Osteoblast (primary cell): ENCODE data around the gene ZBED2. TPM values are rescaled to one million over a fixed set of nuclear protein-coding genes. Genes with fewer than 3 reads are reported as not detected.

ENCODE experiments used
- DNase-seq: peaks from one replicate; pipeline ENCODE4 v3.0.0; 2011; ENCODE audit warnings: low spot score, mixed read lengths; ENCODE audit not compliant: insufficient read length; ENCODE audit errors: missing footprints
- H2AFZ ChIP-seq: 2 replicates; pipeline ENCODE4 v1.6.0; 2011; ENCODE audit warnings: mild to moderate bottlenecking, low read length
- H3K27ac ChIP-seq: 2 replicates; pipeline ENCODE4 v1.5.1; 2011; ENCODE audit warnings: mild to moderate bottlenecking, low read depth, low read length, moderate library complexity
- H3K27me3 ChIP-seq: 2 replicates; pipeline ENCODE4 v1.6.0; 2012; ENCODE audit warnings: mild to moderate bottlenecking, control low read depth, inconsistent platforms, low read length, moderate library complexity; ENCODE audit not compliant: insufficient read depth
- H3K36me3 ChIP-seq: 2 replicates; pipeline ENCODE4 v1.5.1; 2011; ENCODE audit warnings: mild to moderate bottlenecking, low read length, control low read depth, moderate library complexity; ENCODE audit not compliant: insufficient read depth
- H3K4me1 ChIP-seq: 2 replicates; pipeline ENCODE4 v1.5.1; 2011; ENCODE audit warnings: mild to moderate bottlenecking, low read length, control low read depth, moderate library complexity; ENCODE audit not compliant: insufficient read depth
- H3K4me2 ChIP-seq: 2 replicates; pipeline ENCODE4 v1.6.0; 2011; ENCODE audit warnings: mild to moderate bottlenecking, low read length; ENCODE audit not compliant: insufficient read depth
- H3K4me3 ChIP-seq: fragments of 200-600 bp; sonication (generic); 3 replicates; pipeline ENCODE4 v1.5.1; 2012; ENCODE audit warnings: mild to moderate bottlenecking, low read length, inconsistent platforms; ENCODE audit not compliant: insufficient read depth
- H3K79me2 ChIP-seq: 2 replicates; pipeline ENCODE4 v1.6.0; 2012; ENCODE audit warnings: mild to moderate bottlenecking, low read length, control low read depth, inconsistent platforms; ENCODE audit not compliant: insufficient read depth
- H3K9me3 ChIP-seq: 2 replicates; pipeline ENCODE4 v1.5.1; 2011; ENCODE audit warnings: low read depth, low read length, control low read depth
- H4K20me1 ChIP-seq: 2 replicates; pipeline ENCODE4 v1.6.0; 2012; ENCODE audit warnings: mild to moderate bottlenecking, low read length, control low read depth; ENCODE audit not compliant: insufficient read depth
- CTCF ChIP-seq: IDR thresholded peaks from 2 replicates; pipeline ENCODE4 v1.5.1; 2011; ENCODE audit warnings: mild to moderate bottlenecking, low read depth, low read length, moderate library complexity; ENCODE audit errors: extremely low read depth
- total RNA-seq: library from RNA; depleted of rRNA; stranded (reverse); fragments of >200 nt; gene quantifications from 2 replicates; pipeline ENCODE4 v1.2.3, GENCODE V29; 2012

ZBED2 gene
- total RNA-seq, 1 donor = under 0.01 TPM

DNA sequence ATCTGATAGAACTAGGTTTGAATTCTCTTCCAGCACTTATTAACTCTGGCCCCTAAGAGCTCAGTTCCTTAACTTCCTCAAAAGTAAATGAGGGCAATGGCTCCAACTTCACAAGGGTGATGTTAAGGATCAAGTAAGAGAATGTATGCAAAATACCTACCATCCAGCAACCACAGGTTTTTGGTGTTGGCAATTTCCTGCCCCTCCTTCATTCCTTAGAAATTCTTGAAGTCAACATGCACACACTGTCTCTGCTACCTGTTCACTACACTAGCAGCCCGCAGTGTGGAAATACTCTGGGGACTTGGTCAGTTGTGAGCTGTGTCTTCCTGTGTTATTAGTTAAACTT is 5.0 kb downstream of the ZBED2 start:
- H4K20me1 ChIP-seq = no peaks in the 10 kb centered on the region
- H3K27me3 ChIP-seq = no peaks in the 10 kb centered on the region
- H3K4me1 ChIP-seq = peaks cover 59% of the 10 kb centered on the region
- H3K79me2 ChIP-seq = no peaks in the 10 kb centered on the region
- no peak for TF ChIP-seq CTCF
- H2AFZ ChIP-seq = no peak overlapping the region
- H3K27ac ChIP-seq = no peak overlapping the region
- no peaks in the 10 kb centered on the region for H3K9me3 ChIP-seq
- H3K4me2 ChIP-seq = no peak overlapping the region
- no peak overlapping the region for H3K4me3 ChIP-seq
- no peaks in the 10 kb centered on the region for H3K36me3 ChIP-seq
- no peak for DNase-seq

GRCh38 chr3:111589303-111590142 is 5.6 kb downstream of the ZBED2 start:
- Histone ChIP-seq H4K20me1 (no peaks in the 10 kb centered on the region), H3K9me3 (no peaks in the 10 kb centered on the region), H3K27ac (peak overlapping the region; percentile 4), H3K36me3 (no peaks in the 10 kb centered on the region), H3K79me2 (no peaks in the 10 kb centered on the region), H3K4me3 (no peak overlapping the region), H2AFZ (no peak overlapping the region), H3K4me2 (no peak overlapping the region), H3K27me3 (no peaks in the 10 kb centered on the region), H3K4me1 (peaks cover 57% of the 10 kb centered on the region)
- TF ChIP-seq CTCF = no peak
- DNase-seq = no peak

DNA sequence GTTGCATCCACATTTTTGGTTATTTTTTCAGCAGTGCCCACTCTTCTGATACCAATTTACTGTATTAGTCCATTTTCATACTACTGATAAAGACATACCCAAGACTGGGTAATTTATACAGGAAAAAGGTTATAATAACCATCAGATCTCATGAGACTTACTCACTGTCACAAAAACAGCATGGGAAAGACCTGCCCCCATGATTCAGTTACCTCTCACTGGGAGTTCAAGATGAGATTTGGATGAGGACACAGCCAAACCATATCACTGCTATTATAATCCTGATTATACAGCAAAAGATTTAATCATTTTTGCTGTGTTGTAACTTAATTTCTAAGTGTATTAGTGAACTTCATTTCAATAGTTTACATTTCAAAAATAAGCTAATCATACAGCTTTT is 6.6 kb downstream of the ZBED2 start:
- TF ChIP-seq CTCF = no peak
- no peaks in the 10 kb centered on the region for H3K36me3 ChIP-seq
- H3K4me1 ChIP-seq = peaks cover 56% of the 10 kb centered on the region
- H3K9me3 ChIP-seq = no peaks in the 10 kb centered on the region
- H3K27ac ChIP-seq = peak overlapping the region; percentile 53
- no peak overlapping the region for H3K4me2 ChIP-seq
- no peak for DNase-seq
- no peaks in the 10 kb centered on the region for H3K79me2 ChIP-seq
- H3K27me3 ChIP-seq = no peaks in the 10 kb centered on the region
- no peak overlapping the region for H2AFZ ChIP-seq
- H3K4me3 ChIP-seq = no peak overlapping the region
- no peaks in the 10 kb centered on the region for H4K20me1 ChIP-seq

GRCh38 chr3:111585217-111585616 is 9.9 kb downstream of the ZBED2 start:
- TF ChIP-seq CTCF = no peak
- H3K4me1 ChIP-seq = peaks cover 57% of the 10 kb centered on the region
- no peak overlapping the region for H3K4me3 ChIP-seq
- H3K36me3 ChIP-seq = no peaks in the 10 kb centered on the region
- H3K27ac ChIP-seq = no peak overlapping the region
- H2AFZ ChIP-seq = no peak overlapping the region
- H3K9me3 ChIP-seq = no peaks in the 10 kb centered on the region
- no peaks in the 10 kb centered on the region for H4K20me1 ChIP-seq
- no peaks in the 10 kb centered on the region for H3K27me3 ChIP-seq
- DNase-seq = no peak
- no peaks in the 10 kb centered on the region for H3K79me2 ChIP-seq
- no peak overlapping the region for H3K4me2 ChIP-seq
